HG02763 (cell line): ENCODE data around the gene CD81.

ENCODE experiments used
- ATAC-seq: cut with Tn5 transposase; IDR thresholded peaks from one replicate; pipeline ENCODE4 v1.9.1; 2021; ENCODE audit warnings: mild to moderate bottlenecking, moderate library complexity; ENCODE audit not compliant: unreplicated experiment

CD81 gene

DNA sequence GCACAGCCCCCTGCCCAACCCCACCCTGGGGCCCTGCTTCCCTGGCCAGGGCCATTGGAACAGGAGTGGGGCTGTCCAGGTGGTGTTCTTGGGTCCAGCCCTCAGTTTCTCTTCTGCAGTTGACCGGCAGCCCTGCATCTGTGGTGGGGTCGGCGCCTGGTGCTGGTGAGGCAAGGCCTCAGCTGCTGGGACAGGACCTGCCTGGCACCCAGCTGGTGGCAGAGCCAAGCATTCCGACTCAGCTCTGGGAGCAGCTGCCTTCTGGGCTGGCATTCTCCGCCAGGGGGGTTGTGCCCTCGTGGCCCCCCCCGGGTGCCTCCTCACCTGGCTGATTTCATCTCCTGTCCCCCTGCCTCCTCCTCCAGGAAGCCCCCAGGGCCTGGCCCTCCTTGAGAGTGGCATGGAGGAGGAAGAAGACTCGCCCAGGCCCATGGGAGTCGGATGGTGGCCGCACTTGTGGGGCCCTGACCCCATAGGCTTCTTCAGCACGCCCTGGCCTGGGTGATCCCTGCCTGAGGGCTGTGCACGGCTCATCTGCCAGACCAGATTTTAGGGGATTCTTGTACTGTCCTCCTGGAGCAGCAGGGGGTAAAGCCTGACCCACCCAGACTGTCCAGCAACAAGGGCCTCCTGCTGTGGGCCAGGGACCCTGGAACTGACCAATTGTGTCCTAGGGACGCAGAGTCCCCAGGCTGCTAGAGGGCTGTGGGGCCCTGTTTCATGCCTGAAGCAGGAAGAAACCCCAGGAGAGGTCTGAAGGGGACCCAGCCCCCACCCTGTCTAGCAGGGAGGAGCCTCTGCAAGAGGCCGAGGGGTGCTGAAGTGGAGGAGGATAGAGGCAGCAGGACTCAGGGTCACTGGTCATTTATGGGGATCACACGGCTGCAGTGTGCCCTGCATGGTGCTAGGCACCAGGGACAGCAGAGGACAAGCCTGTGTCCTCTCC, 11.6 kb downstream of the CD81 start:
- ATAC-seq: no peak

DNA sequence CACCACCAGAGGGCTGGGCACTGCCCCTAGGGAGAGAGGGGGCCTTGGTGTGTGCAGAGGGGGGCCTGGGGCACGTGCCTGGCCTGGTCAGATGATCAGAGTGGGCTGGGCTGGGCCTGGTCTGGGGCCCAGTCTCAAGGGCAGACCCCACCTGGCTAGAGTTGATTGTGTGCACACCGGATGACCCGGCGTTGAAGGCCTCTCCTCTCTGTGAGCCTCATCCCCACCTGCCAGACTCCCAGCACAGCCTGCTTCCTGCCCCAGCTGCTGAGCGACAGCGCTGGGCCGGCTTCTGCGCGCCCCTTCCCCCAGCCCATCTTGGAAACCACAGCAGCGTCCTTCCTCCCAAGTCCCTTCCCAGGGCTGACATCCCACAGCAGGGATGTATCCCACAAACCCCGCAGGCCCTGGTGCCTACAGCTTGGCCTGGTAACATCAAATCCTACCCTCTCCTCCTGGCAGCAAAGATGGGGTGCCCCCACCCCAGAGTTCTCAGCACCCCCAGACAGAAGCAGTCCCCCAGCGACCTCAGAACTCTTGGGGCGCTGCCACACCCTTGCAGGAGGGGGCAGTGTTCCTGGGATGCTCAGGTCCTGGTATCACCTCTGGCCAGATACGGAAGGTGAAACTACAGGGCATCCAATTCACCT, 12.4 kb downstream of the CD81 start:
- no peak for ATAC-seq

DNA sequence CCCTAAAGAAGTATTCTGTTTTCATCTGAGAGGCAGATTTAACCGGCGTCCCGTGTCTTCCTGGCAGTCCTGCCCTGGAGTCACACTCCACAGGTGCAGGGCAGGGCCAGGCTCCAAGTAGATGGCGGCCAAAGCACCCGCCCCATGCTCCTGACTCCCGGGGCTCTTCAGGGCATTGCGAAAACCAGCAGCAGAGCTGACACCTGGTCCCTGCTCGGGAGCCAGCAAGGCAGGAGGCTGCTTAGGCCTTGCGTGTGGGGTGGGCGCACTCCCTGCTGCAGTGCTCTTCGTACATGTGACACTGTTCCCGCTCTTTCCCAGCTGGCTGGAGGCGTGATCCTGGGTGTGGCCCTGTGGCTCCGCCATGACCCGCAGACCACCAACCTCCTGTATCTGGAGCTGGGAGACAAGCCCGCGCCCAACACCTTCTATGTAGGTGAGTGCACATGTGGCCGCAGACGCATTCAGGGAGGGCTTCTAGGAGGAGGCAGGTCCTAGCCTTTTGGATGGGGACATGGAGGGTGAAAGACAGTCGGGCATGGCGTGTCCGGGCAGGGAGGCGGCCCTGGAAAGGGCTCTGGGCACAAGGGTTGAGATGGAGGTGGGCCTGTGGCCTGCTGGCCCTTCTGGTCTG, 13.1 kb downstream of the CD81 start:
- ATAC-seq: no peak

DNA sequence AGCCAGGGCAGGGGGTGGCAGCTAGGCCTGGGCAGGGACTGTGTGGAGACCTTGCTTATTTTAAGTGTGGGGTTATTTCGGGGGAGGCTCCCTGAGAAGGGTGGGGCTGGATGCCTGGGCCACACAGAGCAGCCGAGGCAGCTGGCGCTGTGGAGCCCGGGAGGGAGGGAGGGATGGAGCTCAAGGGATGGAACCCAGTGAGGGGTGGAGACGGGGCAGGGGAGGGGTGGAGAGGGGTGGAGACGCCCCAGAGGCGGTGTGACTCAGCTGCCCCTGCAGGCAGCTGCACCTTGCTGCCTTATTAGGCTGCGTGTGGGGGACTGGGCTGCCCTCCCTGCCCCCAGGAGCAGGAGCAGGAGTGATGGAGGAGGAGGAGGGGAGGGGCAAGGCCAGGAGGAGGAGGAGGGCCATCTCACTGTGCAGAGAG, 13.6 kb downstream of the CD81 start:
- ATAC-seq: no peak

GRCh38 chr11:2391181-2391975, 14.3 kb downstream of the CD81 start:
- ATAC-seq: no peak

- no peak for ATAC-seq
Observed at GRCh38 chr11:2392241-2392959, 15.3 kb downstream of the CD81 start.

GRCh38 chr11:2393111-2393868, 16.2 kb downstream of the CD81 start:
- ATAC-seq: no peak

DNA sequence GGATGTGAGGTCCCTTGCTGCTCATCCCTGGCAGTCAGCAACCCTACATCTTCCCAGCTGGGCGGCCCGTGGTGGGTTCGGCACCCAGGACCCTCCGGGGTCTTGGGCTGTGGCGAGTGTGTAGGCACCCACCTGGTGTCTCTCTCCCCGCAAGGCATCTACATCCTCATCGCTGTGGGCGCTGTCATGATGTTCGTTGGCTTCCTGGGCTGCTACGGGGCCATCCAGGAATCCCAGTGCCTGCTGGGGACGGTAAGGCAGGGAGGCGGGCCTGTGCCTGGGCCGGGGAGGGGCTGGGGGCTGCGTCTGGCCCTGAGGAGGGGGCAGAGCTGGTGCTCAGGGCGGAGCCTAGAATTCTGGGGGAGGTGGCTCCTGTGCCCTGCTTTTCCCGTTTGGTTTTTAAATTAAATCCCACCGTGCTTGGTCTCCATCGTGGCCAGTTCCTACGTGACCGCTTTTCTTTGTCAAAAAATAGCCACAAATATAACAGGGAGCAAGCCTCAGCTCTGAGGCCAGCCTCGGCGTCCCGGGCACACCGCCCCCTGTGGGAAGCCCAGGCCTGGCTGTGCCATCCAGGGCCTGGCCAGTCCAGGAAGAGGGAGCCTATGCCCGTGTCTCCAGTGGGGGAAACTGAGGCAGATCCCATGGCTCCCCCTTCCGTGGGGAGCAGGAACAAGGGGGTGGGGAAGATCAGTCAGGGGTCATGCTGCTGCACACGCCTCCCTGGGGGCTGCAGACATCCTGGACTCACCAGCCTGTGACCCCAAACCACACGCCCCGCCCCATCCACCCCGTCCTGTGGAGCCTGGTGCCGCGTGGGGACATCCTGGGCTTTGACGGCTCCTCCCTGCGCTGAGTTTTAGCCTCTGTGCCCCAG, 17.1 kb downstream of the CD81 start:
- no peak for ATAC-seq

DNA sequence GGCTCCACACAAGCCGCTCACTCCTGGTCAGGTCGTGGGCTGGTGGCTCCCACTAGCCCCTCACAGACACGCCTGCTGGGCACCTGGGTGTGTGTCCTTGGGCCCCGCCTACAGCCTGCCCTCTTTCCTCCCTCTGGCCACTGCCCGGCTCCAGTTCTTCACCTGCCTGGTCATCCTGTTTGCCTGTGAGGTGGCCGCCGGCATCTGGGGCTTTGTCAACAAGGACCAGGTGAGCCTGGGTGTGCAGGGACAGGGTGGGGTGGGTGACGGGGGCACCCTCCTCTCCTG, 17.7 kb downstream of the CD81 start:
- ATAC-seq: no peak

DNA sequence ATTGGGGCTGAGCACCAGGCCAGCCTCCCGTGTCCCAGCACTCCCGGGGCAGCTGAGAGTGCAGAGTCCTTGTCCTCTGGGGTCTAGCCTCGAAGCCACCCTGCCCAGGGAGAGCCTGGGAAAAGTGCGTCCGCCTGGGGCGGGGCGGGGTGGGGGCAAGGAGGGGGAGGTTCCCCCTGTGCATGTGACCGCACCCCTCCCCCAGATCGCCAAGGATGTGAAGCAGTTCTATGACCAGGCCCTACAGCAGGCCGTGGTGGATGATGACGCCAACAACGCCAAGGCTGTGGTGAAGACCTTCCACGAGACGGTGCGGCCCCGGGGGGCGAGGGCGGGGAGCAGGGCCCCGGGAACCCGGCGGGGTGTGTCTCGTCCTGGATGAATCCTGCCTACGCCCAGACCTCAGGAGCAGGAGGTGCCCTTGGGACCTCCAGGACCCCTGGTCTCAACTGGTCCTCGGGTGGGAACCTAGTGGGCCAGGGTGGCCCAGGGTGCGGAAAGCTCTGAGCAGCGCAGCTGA, 18.2 kb downstream of the CD81 start:
- no peak for ATAC-seq

- ATAC-seq: no peak
Observed at GRCh38 chr11:2395856-2396255, 18.7 kb downstream of the CD81 start.

DNA sequence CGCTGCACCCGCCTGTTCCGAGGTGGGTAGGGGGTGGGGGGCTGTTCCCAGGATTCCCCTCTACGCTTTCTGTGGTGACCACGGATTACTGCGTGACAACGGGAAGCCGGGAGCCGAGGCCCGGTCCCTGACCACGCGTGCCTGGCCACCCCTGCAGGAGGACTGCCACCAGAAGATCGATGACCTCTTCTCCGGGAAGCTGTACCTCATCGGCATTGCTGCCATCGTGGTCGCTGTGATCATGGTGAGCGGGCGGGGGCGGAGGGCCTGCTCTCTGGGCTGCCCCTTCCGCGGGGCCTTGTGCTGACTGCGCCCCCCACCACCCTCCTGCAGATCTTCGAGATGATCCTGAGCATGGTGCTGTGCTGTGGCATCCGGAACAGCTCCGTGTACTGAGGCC, 19.4 kb downstream of the CD81 start:
- no peak for ATAC-seq

- ATAC-seq: no peak
Observed at GRCh38 chr11:2397005-2397404, 19.9 kb downstream of the CD81 start.

- ATAC-seq: no peak
Observed at GRCh38 chr11:2398664-2399355, 21.7 kb downstream of the CD81 start.

DNA sequence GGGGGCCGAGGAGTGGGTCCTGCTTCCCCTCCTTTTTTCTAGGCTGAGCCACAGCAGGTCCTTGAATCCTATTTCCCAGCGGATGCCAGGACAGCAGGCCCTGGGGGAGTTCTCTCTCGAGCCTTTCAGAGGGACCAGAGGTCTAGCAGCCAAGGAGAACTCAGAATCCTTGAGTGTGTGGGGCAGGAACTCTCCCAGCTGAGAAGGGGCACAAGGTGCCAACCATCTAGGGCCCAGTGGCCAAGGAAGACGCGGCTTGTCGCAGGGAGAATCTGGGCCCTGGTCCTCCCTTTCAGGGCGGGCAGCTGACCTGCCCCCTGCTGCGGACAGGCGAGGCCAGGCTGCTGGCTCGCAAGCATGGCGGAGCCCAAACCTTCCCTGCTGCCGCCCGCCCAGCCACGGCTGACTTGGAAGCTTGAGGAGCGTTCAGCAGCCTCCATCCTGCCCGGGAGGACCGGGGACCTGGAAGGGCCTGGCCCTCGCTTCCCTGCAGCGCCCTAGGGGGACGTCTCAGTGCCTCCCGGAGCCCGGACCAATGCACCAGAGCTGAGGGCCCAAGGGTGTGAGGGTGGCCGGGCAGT, 22.5 kb downstream of the CD81 start:
- peak; percentile 1 for ATAC-seq

- peak; percentile 82 for ATAC-seq
Observed at GRCh38 chr11:2400069-2400761, 23.1 kb downstream of the CD81 start, which contains the start of gene TSSC4. TSS of gene TSSC4 (plus strand) at chr11:2400750. CDS start at chr11:2402634, 1,884 bp downstream.
